Activated CD4-positive, alpha-beta T cell treated with anti-CD3 and anti-CD28 coated beads for 24 hours (primary cell): Measurements from ENCODE around the gene NLGN1.

ENCODE experiments used
- DNase-seq, 2 donors: peaks; one replicate each; pipeline ENCODE4 v3.0.0-alpha.2; 2020; ENCODE audit warnings: low read depth in 2 of 2

The NLGN1 gene

GRCh38 chr3:174072675-174073074 lies 675.1 kb downstream of the NLGN1 start:
- DNase-seq: no peak

DNA sequence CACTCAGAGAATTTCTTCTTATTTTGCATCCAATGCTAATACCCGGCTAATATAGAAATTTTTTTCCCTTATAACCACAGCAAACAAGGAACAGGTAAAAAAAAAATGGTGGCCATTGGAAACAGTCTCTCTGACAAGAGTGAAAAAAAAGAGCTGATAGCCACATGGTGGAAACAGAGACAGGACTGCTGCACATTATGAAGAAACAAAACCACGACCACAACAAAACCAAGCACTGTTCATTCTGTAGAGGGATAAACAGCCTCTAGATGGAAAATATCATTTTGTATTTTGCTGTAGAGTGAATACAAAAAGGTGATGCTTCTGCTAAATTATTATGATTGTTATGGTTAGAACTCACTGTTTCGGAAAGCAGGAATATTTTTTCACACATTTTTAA lies 686.2 kb downstream of the NLGN1 start:
- DNase-seq: no peak

DNA sequence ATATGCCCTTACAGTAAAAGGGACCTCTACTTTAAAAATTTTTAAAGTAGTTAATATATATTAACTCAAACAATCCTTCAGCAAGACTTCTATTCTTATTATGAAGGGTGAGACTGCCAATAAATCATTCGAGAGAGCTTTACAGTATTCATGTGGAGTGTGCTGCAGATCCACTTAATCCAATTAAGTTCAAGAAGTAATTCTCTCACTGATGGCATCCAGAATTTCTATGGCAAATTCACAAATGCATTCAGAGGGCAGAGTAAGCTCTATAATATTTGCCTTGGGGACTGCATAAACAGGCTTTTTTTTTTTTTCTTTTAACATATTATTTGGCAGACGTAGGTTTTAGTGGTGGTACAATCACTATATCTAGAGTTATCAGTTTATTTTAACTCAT lies 692.0 kb downstream of the NLGN1 start:
- no peak for DNase-seq

- no peak for DNase-seq
These were observed 697.1 kb downstream of the NLGN1 start for GRCh38 chr3:174094669-174095068.

GRCh38 chr3:174097686-174098085 lies 700.1 kb downstream of the NLGN1 start:
- no peak for DNase-seq

GRCh38 chr3:174098746-174099145 lies 701.2 kb downstream of the NLGN1 start:
- no peak for DNase-seq

- no peak for DNase-seq
These were observed 702.2 kb downstream of the NLGN1 start for GRCh38 chr3:174099724-174100123.

- no peak for DNase-seq
These were observed 703.2 kb downstream of the NLGN1 start for GRCh38 chr3:174100744-174101143.

DNA sequence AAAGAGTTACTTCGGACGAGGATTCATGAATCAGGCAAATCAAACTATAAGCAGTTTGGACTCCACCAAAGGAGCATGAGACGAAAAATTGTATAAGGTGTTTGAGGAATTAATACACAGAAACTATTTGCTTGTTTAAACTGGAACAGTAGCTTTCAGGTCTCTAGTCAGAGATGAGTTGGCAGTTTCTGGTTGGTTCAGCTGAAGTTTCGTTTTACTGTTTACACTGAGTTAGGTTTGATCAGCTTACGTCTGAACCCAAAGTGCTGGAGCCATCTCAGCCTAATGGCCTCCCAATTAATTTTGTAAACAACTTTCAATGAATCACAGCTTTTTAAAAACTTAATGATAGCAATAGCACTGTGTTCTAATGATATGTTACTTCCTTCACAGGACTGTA lies 703.7 kb downstream of the NLGN1 start:
- no peak for DNase-seq

DNA sequence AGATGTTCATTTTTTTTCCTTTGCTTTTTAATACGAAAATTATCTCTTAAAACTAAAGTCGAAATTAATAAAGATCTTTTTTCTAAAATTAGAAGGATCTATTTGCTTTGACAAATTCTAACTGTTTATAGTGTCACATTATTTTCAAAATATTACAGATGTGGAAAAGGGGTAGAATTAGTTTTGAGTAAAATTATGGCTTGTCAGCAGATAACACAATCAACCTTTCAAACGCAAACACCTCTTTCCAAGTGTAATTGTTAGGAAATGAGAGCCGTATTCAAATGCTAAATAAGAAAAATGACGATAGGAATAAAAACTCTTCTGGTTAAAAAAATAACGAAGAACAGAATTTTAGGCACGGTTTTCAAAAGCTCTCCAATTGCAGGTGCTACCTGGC lies 704.7 kb downstream of the NLGN1 start:
- DNase-seq: no peak

GRCh38 chr3:174102866-174103265 lies 705.3 kb downstream of the NLGN1 start:
- DNase-seq: no peak

DNA sequence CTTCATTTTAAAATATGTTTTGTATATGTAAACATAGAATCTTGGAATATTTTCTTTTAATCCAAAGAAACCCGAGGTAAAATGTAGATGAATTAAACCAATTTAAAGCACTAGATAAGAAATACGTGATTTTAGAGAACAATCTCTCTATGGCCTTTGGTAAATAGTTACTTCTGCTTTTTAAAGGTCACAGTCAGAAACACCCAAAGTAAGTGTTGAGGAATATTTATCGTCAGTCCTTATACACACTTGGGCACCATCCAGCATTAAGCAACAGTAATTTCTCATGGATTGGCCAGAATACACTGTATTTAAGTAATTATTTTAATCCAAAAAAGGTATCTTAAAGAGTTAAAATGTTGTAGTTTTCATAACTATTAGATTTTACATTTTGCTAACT lies 713.2 kb downstream of the NLGN1 start:
- DNase-seq: no peak

DNA sequence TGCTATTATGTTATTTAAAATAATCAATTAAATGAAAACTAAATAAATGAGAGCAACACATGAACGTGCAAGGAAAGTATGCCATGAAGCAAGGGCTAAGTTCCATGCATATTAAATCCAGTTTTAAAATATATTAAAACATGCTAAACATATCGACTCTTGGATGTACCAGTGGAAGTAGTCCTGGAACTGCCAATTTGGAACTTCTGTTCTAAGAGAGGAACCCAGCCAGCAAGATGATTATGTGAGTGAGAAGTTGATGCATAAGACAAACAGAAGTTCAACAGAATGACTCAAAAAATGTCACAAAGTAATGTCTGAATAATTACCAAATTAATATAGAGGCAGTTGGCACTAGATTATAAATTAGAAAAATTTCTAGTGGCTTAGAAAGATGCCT lies 714.2 kb downstream of the NLGN1 start:
- no peak for DNase-seq

- no peak for DNase-seq
These were observed 718.9 kb downstream of the NLGN1 start for GRCh38 chr3:174116421-174116820.

DNA sequence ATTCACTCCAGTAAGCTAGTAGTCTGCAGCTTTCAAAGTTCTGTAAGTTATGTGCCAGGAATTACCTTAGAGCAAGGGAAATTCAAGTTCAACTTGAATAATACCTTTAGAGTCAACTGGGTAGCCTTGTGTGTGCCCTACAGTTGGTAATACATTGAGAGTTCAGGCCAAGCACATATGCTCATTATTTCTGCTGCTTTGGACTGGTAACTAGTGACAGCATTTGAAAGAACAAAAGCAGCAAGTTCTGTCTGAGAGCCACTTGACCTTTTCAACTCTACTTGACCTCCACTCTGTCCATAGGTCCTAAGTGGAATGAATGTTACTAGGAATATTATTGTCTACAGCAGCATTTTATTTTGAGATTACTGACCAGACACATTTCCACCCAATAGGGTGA lies 723.5 kb downstream of the NLGN1 start:
- no peak for DNase-seq

DNA sequence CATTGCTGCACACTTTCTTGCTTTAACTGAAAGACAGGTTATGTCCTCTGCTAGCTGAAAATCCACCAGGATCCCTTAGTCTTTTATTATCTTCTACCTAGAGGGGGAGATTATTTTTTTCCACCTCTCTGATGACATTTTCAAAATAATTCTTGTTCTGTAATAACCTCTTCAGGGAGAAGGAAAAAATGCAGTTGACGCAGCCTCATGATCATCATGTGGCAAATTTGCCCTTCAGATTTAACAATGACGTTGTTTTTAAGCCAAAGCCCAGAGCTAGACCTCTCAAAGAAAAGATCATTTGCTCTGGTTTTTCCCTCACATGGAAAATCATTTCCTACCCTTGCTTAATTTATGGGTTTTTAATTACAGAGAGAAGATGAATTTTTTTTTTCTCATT lies 724.9 kb downstream of the NLGN1 start:
- DNase-seq: no peak

GRCh38 chr3:174125267-174125824 lies 727.8 kb downstream of the NLGN1 start:
- no peak for DNase-seq

DNA sequence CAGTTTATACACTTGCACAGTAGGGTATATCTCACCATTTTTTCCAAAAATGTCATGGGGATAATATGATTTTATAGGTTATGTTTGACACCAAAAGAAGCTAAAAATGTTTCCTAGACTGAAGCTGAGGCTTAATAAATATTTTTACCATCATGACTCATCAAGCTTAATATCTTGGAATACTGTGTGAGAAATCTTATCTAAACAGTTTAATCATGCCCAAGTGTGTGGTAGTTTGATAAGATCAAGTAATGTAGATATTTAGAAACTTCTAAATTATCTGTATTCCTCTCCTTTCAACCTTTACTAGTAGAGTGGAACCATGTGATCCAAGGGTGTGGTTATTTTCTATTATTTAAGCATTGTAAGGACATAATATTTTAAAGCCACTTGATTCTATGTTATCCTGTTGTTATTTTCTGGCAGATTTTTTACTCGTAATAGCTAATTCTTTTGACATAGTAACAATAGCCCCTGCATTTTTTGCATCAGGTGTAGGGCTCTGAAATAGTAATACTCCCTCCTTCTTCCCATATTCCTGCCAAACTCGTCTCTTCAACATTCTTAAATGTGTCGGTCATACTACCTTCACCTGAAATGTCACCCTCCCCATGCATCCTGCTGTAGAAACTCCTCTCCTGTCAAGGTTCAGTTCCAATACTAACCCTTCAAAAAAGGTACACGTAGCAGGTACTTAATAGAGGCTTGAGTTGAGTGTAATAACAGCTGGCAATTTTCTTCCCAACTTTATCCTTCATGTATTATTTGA lies 729.6 kb downstream of the NLGN1 start:
- DNase-seq: no peak

DNA sequence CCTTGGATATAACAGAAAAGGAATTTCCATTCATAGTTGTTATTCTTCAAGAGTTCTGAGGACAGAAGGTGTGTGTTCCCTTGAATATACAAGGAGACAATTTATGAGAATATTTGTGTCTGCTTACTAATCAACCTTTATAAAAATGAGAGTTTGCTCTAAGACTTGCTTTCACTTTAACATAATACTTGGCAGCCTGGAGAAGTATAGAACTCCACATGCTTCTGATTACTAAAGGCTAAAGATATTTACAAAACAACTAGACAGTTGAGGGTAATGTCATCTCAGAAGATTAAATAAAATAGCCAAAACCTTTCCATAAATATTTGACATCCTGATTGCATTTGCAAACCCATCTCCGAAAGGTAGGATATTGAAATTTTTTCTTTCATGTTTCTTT lies 734.5 kb downstream of the NLGN1 start:
- DNase-seq: no peak

DNA sequence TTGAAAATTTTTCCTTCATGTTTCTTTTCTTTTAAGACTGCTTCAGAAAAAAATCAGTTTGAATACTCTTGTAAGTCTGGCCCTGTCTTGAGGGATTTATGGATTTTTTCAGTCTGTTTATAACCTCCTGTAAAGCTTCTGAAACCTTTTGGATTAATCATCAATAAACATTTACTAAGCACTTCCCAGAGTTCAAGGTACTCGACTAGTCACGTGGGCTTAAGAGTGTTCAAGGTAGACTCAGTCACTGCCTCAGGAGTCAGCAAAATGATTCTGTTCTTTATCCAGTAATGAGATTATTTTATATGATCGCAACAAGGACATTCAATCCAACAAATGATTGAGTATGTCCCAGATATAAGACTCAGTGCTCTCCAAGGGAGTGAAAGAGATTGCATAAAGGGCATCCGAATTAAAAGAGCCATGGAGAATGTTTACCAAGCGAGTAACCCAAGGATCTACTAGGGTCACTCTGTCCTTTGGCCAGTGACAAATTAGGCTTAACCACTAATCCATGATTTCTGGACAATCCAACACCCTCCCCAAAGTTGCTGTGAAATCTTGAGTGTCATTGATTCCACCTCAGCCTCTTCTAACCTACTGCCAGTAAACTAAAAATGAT lies 735.0 kb downstream of the NLGN1 start:
- DNase-seq: no peak

DNA sequence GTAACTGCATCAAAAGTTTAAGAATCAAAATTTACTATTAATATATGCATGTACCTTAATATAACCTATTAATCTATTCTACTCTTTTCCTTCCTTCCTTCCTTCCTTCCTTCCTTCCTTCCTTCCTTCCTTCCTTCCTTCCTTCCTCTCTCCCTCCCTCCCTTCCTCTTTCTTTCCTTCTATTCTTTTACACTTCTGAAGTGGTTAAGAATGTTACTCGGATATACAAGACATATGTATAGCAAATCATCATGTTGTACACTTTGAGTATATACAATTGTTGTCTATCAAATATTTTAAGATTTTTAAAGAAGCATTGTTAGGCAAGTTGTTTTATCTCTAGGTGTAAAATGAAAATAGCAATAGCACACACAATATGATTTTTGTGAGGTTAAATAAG lies 748.5 kb downstream of the NLGN1 start:
- no peak for DNase-seq

DNA sequence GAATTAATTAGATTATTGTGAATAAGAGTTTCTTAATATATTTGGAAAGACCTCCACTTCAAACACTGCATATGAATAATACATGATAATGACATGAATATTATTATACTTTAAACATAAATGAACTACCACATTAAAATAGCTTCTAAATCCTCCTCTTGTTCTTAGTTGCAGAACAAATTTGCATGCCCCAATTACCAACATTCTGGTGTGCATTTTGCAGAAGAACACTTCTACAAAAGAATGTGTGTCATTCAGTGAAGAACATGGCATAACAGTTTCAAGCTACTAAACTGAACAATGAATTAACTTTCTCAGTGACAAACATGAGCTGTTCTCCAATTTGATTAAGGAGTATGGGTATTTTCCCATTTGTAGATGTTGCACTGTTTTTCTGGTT lies 750.3 kb downstream of the NLGN1 start:
- DNase-seq: no peak

DNA sequence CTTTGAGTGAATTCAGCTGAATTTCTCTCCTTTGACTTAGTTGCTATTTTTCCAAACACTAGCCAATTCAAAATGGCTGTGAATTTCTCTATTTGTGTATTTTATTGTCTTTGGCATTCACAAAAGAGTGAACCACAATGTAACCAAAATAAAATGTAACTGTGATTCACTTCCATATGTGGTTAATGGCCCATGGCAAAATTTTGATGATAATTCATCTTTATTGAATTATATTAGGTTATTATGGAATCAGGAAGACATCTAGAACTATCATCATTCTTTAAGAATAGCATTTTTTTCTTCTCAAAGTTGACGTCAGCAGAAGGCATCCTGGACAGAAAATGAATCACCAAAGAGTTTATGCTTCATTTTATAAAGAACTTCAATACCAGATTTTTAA lies 756.3 kb downstream of the NLGN1 start:
- DNase-seq: no peak
